Measurements from ENCODE around the gene NUB1.

NUB1 gene

DNA sequence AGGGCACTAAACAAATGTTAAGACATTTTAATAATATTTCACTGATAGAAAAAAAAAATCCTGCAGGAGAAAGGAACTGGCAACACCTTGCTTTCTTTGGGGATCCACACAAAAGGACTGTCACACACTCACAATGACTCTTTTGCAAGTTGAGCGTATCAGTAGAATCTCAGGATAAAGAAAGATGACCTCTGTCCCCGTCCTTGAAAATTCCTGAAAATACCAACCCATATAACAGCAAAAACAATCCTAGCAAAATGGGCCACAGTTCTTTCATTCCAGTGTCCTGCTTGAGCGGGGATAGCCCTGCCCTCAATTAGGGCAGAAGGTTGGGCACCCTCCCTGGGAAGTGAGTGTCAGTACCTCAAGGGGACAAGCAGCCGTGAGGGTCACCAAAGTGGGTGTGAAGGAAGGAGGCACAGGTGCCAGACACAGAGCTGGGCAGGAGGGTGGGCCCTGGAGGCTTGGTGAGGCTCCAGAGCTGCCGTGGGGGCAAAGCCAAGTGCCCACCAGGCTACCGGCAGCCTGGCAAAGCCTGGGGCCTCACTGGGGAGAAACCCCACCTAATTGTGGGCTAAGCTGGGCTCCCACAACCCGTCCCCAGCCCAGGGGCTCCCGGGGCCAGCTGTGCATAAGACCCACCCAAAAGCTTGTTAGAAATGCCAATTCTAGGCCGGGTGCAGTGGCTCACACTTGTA lies 65.4 kb downstream of the NUB1 start:
- Histone ChIP-seq H3K79me2 (no peaks in the 10 kb centered on the region), H3K9me3 (ENCODE audit: control insufficient read depth, low read length) (no peaks in the 10 kb centered on the region), H3K4me3 (ENCODE audit: low read depth, low read length) (no peak overlapping the region), H3K4me2 (ENCODE audit: low read length) (peak overlapping the region; percentile 3), H3K9ac (no peak overlapping the region), H3K36me3 (ENCODE audit: control insufficient read depth, insufficient read depth, low read length) (no peaks in the 10 kb centered on the region), H2AFZ (no peak overlapping the region), H3K27ac (peak overlapping the region; percentile 99), H3K27me3 (ENCODE audit: control insufficient read depth, insufficient read depth, low read length) (no peaks in the 10 kb centered on the region), H3K4me1 (peaks cover 74% of the 10 kb centered on the region)
- TF ChIP-seq, protein P1, sequence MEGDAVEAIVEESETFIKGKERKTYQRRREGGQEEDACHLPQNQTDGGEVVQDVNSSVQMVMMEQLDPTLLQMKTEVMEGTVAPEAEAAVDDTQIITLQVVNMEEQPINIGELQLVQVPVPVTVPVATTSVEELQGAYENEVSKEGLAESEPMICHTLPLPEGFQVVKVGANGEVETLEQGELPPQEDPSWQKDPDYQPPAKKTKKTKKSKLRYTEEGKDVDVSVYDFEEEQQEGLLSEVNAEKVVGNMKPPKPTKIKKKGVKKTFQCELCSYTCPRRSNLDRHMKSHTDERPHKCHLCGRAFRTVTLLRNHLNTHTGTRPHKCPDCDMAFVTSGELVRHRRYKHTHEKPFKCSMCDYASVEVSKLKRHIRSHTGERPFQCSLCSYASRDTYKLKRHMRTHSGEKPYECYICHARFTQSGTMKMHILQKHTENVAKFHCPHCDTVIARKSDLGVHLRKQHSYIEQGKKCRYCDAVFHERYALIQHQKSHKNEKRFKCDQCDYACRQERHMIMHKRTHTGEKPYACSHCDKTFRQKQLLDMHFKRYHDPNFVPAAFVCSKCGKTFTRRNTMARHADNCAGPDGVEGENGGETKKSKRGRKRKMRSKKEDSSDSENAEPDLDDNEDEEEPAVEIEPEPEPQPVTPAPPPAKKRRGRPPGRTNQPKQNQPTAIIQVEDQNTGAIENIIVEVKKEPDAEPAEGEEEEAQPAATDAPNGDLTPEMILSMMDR (IDR thresholded peaks at IDR 0.05), result no peak

DNA sequence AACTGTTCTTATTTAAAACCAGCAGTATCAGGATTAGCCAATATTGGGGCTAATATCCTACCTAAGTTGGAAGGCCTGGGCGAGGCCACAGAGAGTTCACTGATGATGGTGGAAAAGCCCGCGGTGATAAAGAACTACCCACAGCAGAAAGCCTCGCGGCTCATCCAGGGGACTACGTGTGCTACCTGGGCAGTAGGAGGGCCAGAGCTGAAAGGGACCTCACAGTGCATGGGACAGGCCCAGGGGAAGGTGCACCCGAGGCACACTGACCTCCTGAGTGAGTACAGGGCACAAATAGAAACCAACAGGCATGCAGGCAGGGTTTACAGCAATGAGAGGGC lies 66.9 kb downstream of the NUB1 start:
- no peaks in the 10 kb centered on the region for H3K27me3 ChIP-seq (ENCODE audit: control insufficient read depth, insufficient read depth, low read length)
- H3K79me2 ChIP-seq, result no peaks in the 10 kb centered on the region
- H3K9ac ChIP-seq, result peak overlapping the region; percentile 55
- no peaks in the 10 kb centered on the region for H3K9me3 ChIP-seq (ENCODE audit: control insufficient read depth, low read length)
- H3K36me3 ChIP-seq (ENCODE audit: control insufficient read depth, insufficient read depth, low read length), result no peaks in the 10 kb centered on the region
- peaks cover 61% of the 10 kb centered on the region for H3K4me1 ChIP-seq
- H3K27ac ChIP-seq, result peak overlapping the region; percentile 99
- TF ChIP-seq, protein P1 (IDR thresholded peaks at IDR 0.05), result no peak
- H2AFZ ChIP-seq, result peak overlapping the region; percentile 52
- H3K4me3 ChIP-seq (ENCODE audit: low read depth, low read length), result peak overlapping the region; percentile 87
- peak overlapping the region; percentile 86 for H3K4me2 ChIP-seq (ENCODE audit: low read length)

DNA sequence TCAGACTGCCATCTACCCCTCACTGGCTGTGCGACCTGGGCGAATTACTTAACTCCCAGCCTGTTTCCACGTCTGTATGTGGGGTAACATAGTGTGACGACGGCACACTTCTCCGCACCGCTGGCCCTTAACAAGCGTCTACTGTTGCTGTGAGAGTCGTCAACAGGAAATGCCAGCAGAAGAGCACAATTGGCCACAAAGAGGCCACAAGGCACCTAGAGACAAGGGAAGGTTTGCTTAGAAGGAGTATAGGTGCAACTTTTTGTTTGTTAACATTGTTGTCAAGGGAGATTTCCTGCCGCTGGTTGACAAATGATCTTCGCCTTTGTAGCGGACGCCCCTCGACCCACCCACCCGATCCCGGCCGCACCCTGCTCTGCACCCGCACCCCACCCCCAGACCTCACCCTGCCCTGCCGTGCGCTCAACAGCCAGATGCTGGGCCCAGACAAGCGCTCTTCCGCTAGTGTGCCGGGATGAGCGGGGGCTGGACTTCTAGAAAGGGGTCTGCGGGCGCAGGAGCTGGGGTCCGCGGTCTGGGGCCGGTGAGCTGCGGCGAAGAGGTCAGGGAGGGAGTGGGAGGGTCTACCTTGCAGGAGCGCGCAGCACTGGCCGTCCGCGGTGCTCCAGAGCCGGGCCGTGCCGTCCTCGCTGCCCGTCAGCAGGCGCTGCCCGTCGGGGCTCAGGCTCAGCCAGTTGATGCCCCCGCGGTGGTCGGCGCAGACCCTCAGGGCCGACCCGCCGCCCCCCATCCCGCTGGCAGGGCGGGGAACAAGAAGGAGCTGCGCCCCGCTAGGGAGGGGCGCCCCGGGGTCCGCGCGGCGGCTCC lies 67.4 kb downstream of the NUB1 start:
- Histone ChIP-seq H3K9me3 (ENCODE audit: control insufficient read depth, low read length) (no peaks in the 10 kb centered on the region), H3K27me3 (ENCODE audit: control insufficient read depth, insufficient read depth, low read length) (no peaks in the 10 kb centered on the region), H3K36me3 (ENCODE audit: control insufficient read depth, insufficient read depth, low read length) (no peaks in the 10 kb centered on the region), H3K79me2 (no peaks in the 10 kb centered on the region), H3K4me3 (ENCODE audit: low read depth, low read length) (peak overlapping the region; percentile 87), H2AFZ (peak overlapping the region; percentile 88), H3K9ac (peak overlapping the region; percentile 99), H3K27ac (peak overlapping the region; percentile 99), H3K4me2 (ENCODE audit: low read length) (peak overlapping the region; percentile 94), H3K4me1 (peaks cover 55% of the 10 kb centered on the region)
- TF ChIP-seq, protein P1 (IDR thresholded peaks at IDR 0.05), result no peak

DNA sequence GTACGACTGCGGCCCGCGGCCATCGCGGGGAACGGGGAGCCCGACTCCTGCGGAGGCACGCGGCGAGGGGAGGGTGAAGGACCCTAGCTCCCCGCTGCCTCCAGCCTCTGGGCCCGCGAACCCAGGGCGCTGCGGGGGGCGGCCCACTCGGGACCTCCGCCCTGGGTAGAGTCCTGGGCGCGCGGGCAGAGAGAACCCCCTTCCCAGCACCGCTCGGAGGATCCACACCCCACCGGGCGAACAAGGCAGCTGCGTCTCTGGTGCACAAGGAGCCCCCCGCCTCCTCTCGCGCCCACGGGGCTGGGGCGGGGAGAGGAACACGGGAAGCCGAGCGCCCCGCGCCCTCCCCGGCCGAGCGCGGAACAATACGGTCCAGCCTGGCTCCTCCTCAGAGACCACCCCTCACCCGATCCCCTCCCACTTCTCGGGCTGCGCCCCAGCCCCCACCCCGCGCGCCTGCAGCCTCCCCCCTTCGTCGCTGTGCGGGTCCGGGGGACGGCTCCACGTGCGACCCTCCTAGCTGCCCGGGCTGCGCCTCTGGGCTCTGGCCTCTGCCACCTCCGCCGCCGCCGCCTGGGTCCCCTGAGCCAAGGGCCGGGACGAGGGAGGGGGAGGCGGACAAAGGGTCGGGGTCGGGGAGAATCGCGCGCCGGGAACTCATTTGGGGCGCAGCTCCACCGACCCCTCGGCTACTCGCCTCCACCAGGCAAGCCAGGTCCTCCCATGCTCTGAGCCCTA lies 68.2 kb downstream of the NUB1 start, which contains the start of gene WDR86:
Gene WDR86 (minus strand): TSS at position 372 of the 738 bp plus-strand sequence. CDS start 449 bp downstream, outside the sequence.
- Histone ChIP-seq H3K79me2 (no peaks in the 10 kb centered on the region), H3K9me3 (ENCODE audit: control insufficient read depth, low read length) (no peaks in the 10 kb centered on the region), H3K4me1 (peaks cover 47% of the 10 kb centered on the region), H3K36me3 (ENCODE audit: control insufficient read depth, insufficient read depth, low read length) (no peaks in the 10 kb centered on the region), H3K4me2 (ENCODE audit: low read length) (peak within 1 kb of the TSS; percentile 94), H3K9ac (peak within 1 kb of the TSS; percentile 99), H3K4me3 (ENCODE audit: low read depth, low read length) (peak within 1 kb of the TSS; percentile 87), H3K27me3 (ENCODE audit: control insufficient read depth, insufficient read depth, low read length) (no peaks in the 10 kb centered on the region), H3K27ac (peak within 1 kb of the TSS; percentile 99), H2AFZ (peak within 1 kb of the TSS; percentile 88)
- TF ChIP-seq, protein P1 (IDR thresholded peaks at IDR 0.05), result no peak

All from parathyroid adenoma (tissue), 2 donors.